Airway epithelial cell (primary cell): ENCODE measurements around the gene GLYATL2. TPM values are rescaled to one million over a fixed set of nuclear protein-coding genes. Genes with fewer than 3 reads are reported as not detected.

Experiments used
- total RNA-seq: library from RNA; depleted of rRNA; stranded (reverse); fragments of >200 nt; gene quantifications from 2 replicates; pipeline ENCODE4 v1.2.3, GENCODE V29; 2015

Gene GLYATL2
- total RNA-seq: not detected in 2 replicates

GRCh38 chr11:58844361-58845005 is at the start of gene GLYATL2:
Gene GLYATL2 (minus strand): TSS chr11:58844704. CDS start chr11:58839612, 5,092 bp downstream.

Other genes with a start within 250 kb of the GLYATL2 start
- 0.23 and 0.92 TPM in 2 replicates for gene CNTF, start 222.0 kb downstream of the GLYATL2 start, total RNA-seq
- not detected in 2 replicates for gene GLYAT, start 112.8 kb downstream of the GLYATL2 start, total RNA-seq
- gene GLYATL1, start 94.8 kb upstream of the GLYATL2 start, total RNA-seq: not detected in 2 replicates
- gene GLYATL1B, start 241.6 kb upstream of the GLYATL2 start, total RNA-seq: not detected in 2 replicates